Islet precursor cell (in vitro differentiated cells): Measurements from ENCODE around the gene LCN12.

Experiments used
- DNase-seq: peaks from one replicate; pipeline ENCODE4 v3.0.0-alpha.2; 2018

The LCN12 gene

GRCh38 chr9:136945333-136946227 lies 6.5 kb upstream of the LCN12 start:
- no peak for DNase-seq

GRCh38 chr9:136946228-136947027 lies 5.6 kb upstream of the LCN12 start:
- DNase-seq: no peak

GRCh38 chr9:136947028-136947891 lies 4.8 kb upstream of the LCN12 start:
- no peak for DNase-seq

GRCh38 chr9:136947955-136948510 lies 4.0 kb upstream of the LCN12 start:
- peak; percentile 81 for DNase-seq

DNA sequence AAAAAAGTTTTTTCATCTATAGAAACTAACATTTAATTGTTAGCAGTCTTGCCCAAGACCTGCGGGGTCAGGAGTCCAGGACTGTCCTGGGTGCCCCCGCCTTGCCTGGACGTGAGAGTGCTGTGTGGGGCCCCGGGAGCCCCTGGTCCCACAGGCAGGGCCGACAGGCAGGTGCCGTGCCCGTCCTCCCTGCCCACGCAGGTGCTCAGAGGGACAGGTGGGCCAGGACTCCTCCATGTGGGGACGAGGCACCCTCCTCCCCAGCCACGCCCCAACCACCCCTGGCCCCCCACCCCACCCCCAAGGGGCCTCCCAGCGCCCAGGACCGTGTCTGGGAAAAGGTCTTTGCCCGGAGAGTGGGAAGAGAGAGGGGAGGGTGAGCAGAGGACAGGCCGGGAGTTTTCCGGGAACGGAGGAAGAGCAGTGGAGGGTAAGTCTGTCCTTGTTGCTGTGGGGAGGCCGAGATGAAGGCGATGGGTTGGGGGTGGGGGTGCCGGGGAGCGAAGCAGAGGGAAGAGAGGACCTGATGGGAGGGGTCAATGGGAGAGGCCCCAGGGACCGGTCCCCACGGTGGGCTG lies 2.7 kb upstream of the LCN12 start:
- DNase-seq: no peak

DNA sequence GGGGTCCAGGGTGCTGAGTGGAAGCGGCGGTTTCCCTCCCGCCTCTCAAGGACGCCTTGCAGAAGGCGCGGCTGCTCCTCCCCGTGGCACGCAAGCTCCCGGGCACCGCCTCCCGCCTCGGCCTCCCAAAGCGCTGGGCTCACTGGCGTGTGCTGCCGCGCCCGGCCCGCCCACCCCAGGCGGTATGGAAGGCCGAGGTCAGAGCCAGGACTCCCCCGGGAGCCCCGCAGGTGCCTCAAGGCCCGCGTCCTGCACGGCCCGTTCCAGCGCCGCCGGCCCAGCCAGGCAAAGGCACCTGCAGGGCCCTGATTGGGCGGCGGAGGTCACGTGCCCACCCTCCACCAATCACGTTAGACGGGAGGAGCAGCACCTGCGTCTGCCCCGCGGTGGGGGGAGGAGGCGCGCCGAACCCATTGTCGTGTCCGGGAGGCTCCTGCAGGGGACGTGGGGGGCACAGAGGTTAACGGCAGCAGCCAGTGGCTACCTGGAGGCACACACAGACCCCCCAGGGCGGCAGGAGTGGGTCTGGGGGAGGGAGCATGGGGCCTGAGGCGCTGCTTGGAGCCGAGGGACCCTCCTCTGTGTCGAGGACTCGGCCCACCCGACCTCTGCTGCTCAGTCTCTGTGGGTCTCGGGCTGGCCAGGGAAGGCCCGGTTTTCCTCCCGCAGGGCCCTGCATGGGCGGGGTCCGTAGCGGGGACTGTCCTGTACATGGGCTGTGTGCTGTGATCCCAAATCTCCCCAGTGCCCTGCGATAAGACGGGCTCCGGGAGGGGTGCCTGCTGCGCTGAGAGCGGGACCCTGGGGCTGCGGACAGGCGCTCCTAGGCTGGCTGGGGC lies 2.0 kb upstream of the LCN12 start:
- DNase-seq: peak; percentile 96

DNA sequence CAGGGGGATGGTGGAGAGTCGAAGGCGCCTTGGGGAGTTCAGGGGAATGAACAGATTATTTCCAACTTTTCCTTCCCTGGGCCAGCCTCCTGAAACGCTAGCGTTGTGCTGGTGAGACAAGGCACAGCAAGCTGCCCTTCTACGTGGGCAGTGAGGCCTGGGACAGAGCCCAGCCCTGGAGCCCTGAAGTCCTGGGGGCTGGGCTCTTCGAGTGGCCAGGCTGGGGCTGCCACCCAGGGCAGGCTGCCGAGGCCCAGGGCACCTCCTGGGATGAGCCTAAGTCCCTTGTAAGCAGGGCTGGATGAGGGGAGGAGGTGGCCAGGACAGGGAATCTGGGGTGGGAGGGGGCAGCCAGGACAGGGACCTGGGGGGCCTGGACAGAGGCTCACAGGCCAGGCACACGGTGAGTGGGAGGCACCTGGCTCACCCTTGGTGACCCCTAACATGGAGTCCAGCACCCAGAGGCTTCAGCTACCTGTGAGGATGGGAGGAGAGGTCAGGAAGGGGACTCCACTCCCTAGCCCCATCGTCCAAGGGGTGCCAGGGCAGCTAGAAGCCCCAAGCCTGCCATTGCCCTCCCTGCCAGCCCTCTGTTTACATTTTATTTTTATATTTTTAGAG lies 1.3 kb upstream of the LCN12 start:
- DNase-seq: no peak

- DNase-seq: no peak
These were observed 313 bp downstream of the LCN12 start for GRCh38 chr9:136952321-136952850.

GRCh38 chr9:136952876-136953770 lies 1.1 kb downstream of the LCN12 start:
- no peak for DNase-seq

DNA sequence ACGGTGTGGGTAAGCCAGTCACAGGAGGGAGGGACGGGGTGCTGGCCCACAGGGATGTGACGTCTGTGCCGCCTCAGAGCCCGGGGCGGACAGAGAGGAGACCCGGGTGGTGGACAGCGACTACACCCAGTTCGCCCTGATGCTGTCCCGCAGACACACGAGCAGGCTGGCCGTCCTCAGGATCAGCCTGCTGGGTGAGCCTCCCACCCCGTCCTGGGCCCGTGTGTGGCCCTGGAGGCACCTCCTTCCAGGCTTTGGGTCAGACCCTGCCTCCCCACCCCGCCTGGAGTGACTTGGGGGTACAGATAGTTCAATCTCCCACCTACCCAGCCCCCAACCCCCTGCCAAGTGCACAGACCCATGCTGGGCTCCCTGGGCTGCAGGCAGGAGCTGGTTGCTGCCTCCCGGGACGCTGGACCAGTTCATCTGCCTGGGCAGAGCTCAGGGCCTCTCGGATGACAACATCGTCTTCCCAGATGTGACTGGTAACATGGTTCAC lies 1.7 kb downstream of the LCN12 start:
- DNase-seq: no peak

DNA sequence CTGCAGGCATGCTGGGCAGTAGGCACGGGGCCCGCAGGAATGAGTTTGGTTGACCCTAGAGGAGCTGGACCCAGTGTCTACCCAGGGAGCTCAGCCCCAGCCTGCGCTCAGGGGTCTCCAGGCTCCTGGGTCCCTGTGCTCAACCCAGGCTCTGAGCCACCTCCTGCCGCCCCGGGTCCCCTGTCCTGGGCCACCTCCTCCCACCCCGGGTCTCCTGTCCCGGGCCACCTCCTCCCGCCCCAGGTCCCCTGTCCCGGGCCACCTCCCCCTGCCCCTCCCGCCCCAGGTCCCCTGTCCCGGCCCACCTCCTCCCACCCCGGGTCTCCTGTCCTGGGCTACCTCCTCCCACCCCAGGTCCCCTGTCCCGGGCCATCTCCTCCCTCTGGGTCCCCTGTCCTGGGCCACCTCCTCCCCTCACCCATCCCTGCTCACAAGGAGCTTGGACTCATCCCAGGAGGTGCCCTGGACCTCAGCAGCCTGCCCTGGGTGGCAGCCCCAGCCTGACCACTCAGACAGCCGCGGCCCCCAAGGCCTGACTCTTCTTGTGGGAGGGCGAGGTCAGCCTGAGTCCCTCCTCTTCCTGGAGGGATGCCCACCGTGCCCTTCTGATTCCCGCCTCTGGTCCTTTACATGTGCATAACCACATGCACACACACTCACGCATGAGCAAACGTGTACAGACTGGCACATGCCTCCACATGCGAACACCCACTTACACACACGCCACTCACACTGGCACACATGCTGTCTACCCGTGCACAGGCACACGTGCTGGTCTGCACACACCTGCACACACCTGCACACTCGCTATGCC lies 2.4 kb downstream of the LCN12 start:
- no peak for DNase-seq

- DNase-seq: no peak
These were observed 3.3 kb downstream of the LCN12 start for GRCh38 chr9:136955202-136955942.

- no peak for DNase-seq
These were observed 3.9 kb downstream of the LCN12 start for GRCh38 chr9:136955943-136956335.

GRCh38 chr9:136956604-136957003 lies 4.5 kb downstream of the LCN12 start:
- DNase-seq: no peak

DNA sequence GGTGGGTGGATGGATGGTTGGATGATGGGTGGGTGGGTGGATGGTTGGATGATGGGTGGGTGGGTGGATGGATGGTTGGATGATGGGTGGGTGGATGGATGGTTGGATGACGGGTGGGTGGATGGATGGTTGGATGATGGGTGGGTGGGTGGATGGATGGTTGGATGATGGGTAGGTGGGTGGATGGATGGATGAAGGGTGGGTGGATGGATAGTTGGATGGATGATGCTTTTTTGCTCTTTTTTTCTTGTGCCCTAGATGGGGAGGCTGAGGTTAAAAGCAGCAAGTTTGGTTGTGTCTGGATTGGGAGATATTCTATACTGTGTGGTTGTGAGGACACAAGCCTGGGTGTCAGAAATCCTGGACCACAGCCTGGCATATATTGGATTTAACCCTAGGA lies 5.4 kb downstream of the LCN12 start:
- DNase-seq: no peak

GRCh38 chr9:136957901-136958300 lies 5.8 kb downstream of the LCN12 start:
- no peak for DNase-seq

GRCh38 chr9:136958473-136958872 lies 6.4 kb downstream of the LCN12 start:
- DNase-seq: no peak
